HG03280 (cell line): Measurements from ENCODE around the gene KIF26A.

Experiments
- ATAC-seq: cut with Tn5 transposase; IDR thresholded peaks from one replicate; pipeline ENCODE4 v1.9.1; 2021; ENCODE audit warnings: mild to moderate bottlenecking, moderate library complexity; ENCODE audit not compliant: unreplicated experiment

Gene KIF26A

GRCh38 chr14:104138098-104138717 is at the start of gene KIF26A:
TSS of gene KIF26A (plus strand) at chr14:104138587. CDS start at chr14:104138723, 136 bp downstream.
- no peak for ATAC-seq

- no peak for ATAC-seq
These were observed 48.2 kb upstream of the KIF26A start for GRCh38 chr14:104090071-104090748.

- no peak for ATAC-seq
These were observed 47.1 kb upstream of the KIF26A start for GRCh38 chr14:104091061-104091926.

- no peak for ATAC-seq
These were observed 46.2 kb upstream of the KIF26A start for GRCh38 chr14:104091927-104092771.

- no peak for ATAC-seq
These were observed 45.4 kb upstream of the KIF26A start for GRCh38 chr14:104092931-104093365.

- no peak for ATAC-seq
These were observed 44.9 kb upstream of the KIF26A start for GRCh38 chr14:104093366-104094055.

GRCh38 chr14:104094056-104094708 is 44.2 kb upstream of the KIF26A start:
- ATAC-seq, result no peak

GRCh38 chr14:104094709-104095425 is 43.5 kb upstream of the KIF26A start:
- no peak for ATAC-seq

GRCh38 chr14:104095426-104096310 is 42.7 kb upstream of the KIF26A start:
- ATAC-seq, result no peak

GRCh38 chr14:104096318-104096717 is 42.1 kb upstream of the KIF26A start:
- no peak for ATAC-seq

- no peak for ATAC-seq
These were observed 41.4 kb upstream of the KIF26A start for GRCh38 chr14:104096751-104097700.

- ATAC-seq, result no peak
These were observed 39.9 kb upstream of the KIF26A start for GRCh38 chr14:104098272-104099095.

GRCh38 chr14:104099096-104100041 is 39.0 kb upstream of the KIF26A start:
- no peak for ATAC-seq

GRCh38 chr14:104100171-104101085 is 38.0 kb upstream of the KIF26A start:
- no peak for ATAC-seq
